Measurements from ENCODE around the gene SERPINB6. TPM values are rescaled to one million over a fixed set of nuclear protein-coding genes. Genes with fewer than 3 reads are reported as not detected.
"Not testable (repeated sequence)": the region's sequence is repeated elsewhere in the genome, so short reads cannot be mapped to it uniquely, and the experiment has no call there.

SERPINB6 gene
- total and polyA plus RNA-seq, 9 of the 15 experiments (the other 6 are each of a cell fraction or from before 2014, with no cell fraction given): 86.6 to 211 (median 143) TPM

GRCh38 chr6:2903411-2904185 is 67.8 kb downstream of the SERPINB6 start (continued):
- TF ChIP-seq ID3 (CRISPR knock-in tag; IDR thresholded peaks at IDR 0.05): not testable (repeated sequence)
- 0 out of 2 replicates have a peak, but pooled peaks have one; percentile 20 for TF ChIP-seq ID3 (tag; IDR thresholded peaks at IDR 0.05)
- 0 out of 4 replicates have a peak, but pooled peaks of 1 of the 2 experiments have one; percentile 43 for TF ChIP-seq TBL1XR1 (IDR thresholded peaks at IDR 0.05; ENCODE audit: low read length in 2 of 2)
- TF ChIP-seq, protein P1, sequence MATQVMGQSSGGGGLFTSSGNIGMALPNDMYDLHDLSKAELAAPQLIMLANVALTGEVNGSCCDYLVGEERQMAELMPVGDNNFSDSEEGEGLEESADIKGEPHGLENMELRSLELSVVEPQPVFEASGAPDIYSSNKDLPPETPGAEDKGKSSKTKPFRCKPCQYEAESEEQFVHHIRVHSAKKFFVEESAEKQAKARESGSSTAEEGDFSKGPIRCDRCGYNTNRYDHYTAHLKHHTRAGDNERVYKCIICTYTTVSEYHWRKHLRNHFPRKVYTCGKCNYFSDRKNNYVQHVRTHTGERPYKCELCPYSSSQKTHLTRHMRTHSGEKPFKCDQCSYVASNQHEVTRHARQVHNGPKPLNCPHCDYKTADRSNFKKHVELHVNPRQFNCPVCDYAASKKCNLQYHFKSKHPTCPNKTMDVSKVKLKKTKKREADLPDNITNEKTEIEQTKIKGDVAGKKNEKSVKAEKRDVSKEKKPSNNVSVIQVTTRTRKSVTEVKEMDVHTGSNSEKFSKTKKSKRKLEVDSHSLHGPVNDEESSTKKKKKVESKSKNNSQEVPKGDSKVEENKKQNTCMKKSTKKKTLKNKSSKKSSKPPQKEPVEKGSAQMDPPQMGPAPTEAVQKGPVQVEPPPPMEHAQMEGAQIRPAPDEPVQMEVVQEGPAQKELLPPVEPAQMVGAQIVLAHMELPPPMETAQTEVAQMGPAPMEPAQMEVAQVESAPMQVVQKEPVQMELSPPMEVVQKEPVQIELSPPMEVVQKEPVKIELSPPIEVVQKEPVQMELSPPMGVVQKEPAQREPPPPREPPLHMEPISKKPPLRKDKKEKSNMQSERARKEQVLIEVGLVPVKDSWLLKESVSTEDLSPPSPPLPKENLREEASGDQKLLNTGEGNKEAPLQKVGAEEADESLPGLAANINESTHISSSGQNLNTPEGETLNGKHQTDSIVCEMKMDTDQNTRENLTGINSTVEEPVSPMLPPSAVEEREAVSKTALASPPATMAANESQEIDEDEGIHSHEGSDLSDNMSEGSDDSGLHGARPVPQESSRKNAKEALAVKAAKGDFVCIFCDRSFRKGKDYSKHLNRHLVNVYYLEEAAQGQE (IDR thresholded peaks at IDR 0.05; ENCODE audit: borderline replicate concordance): not testable (repeated sequence)
- TF ChIP-seq, protein P1 (CRISPR knock-in tag; IDR thresholded peaks at IDR 0.05; ENCODE audit: low read depth): 0 out of 2 replicates have a peak, but pooled peaks have one; percentile 8
- 0 out of 2 replicates have a peak, but pooled peaks have one; percentile 0 for TF ChIP-seq SMAD4 (CRISPR knock-in tag; conservative IDR thresholded peaks at IDR 0.05)

Measured in K562 (cell line).